GM10847 (cell line): ENCODE measurements around the gene ZNF274.

Experiments
- POLR2A ChIP-seq: IDR thresholded peaks from 2 replicates; pipeline ENCODE4 v1.6.1; 2011; ENCODE audit not compliant: insufficient read length; ENCODE audit errors: extremely low read depth

Gene ZNF274

GRCh38 chr19:58182989-58183816, at the start of gene ZNF274:
Gene ZNF274, plus strand, starts transcription at chr19:58183061. Its CDS starts 905 bp downstream, at chr19:58183966.
- peak; percentile 85 for TF ChIP-seq POLR2A

- TF ChIP-seq POLR2A: no peak
These were observed 48.6 kb upstream of the ZNF274 start for GRCh38 chr19:58134244-58134643.

GRCh38 chr19:58145849-58146248, 37.0 kb upstream of the ZNF274 start:
- no peak for TF ChIP-seq POLR2A

GRCh38 chr19:58150328-58150921, 32.4 kb upstream of the ZNF274 start, which contains the start of gene ZNF329:
Gene ZNF329, minus strand, starts transcription at chr19:58150789. Its CDS starts 21,286 bp downstream, at chr19:58129503.
- TF ChIP-seq POLR2A: peak; percentile 61

GRCh38 chr19:58153386-58153785, 29.5 kb upstream of the ZNF274 start:
- TF ChIP-seq POLR2A: no peak

GRCh38 chr19:58154287-58154678, 28.6 kb upstream of the ZNF274 start:
- TF ChIP-seq POLR2A: no peak

- TF ChIP-seq POLR2A: peak; percentile 36
These were observed 27.9 kb upstream of the ZNF274 start for GRCh38 chr19:58154679-58155648.

- no peak for TF ChIP-seq POLR2A
These were observed 25.7 kb upstream of the ZNF274 start for GRCh38 chr19:58157045-58157728.

- TF ChIP-seq POLR2A: no peak
These were observed 16.6 kb upstream of the ZNF274 start for GRCh38 chr19:58166268-58166667.

GRCh38 chr19:58166708-58167280, 16.1 kb upstream of the ZNF274 start:
- TF ChIP-seq POLR2A: no peak

GRCh38 chr19:58170860-58171259, 12.0 kb upstream of the ZNF274 start:
- TF ChIP-seq POLR2A: no peak

GRCh38 chr19:58181902-58182576, 822 bp upstream of the ZNF274 start:
- no peak for TF ChIP-seq POLR2A

- no peak for TF ChIP-seq POLR2A
These were observed 278 bp upstream of the ZNF274 start for GRCh38 chr19:58182577-58182988.

- no peak for TF ChIP-seq POLR2A
These were observed 955 bp downstream of the ZNF274 start for GRCh38 chr19:58183817-58184215.
